ENCODE data around the gene ZNF19.
A peak's percentile ranks its signal among the peaks of the same experiment; 100 is the strongest.

Gene ZNF19

DNA sequence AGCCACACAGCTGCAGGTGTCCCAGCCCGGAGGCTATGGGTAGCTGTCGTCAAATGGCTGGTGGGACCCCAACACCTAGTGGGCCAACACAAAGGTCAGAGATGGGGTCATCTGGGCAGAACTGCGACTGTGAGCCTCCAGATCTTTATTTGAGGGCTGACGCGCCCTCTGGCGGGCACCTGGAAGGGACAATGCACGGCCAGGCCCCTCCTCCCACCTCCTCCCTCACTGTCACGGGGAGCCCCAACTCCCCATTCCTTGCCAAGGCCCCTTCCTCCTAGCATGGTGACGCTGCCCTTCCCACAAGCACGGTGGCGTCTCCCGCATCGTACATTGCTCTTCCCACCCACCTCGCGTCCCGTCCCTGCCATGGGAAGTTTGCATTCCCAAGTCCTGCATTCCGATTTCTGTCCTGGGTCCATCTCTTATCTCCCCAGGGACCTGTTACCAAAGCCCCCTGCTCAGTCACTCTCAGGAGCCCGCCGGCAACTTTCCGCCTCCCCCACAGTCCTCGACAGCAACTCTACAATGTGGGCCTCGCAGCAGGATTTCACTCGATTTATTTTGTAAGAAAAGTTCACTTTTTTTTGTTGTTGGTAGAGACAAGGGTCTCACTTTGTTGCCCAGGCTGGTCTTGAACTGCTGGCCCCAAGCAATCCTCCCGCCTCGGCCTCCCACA, 48.3 kb downstream of the ZNF19 start:
- TF ChIP-seq, protein P1, sequence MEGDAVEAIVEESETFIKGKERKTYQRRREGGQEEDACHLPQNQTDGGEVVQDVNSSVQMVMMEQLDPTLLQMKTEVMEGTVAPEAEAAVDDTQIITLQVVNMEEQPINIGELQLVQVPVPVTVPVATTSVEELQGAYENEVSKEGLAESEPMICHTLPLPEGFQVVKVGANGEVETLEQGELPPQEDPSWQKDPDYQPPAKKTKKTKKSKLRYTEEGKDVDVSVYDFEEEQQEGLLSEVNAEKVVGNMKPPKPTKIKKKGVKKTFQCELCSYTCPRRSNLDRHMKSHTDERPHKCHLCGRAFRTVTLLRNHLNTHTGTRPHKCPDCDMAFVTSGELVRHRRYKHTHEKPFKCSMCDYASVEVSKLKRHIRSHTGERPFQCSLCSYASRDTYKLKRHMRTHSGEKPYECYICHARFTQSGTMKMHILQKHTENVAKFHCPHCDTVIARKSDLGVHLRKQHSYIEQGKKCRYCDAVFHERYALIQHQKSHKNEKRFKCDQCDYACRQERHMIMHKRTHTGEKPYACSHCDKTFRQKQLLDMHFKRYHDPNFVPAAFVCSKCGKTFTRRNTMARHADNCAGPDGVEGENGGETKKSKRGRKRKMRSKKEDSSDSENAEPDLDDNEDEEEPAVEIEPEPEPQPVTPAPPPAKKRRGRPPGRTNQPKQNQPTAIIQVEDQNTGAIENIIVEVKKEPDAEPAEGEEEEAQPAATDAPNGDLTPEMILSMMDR (IDR thresholded peaks at IDR 0.05; ENCODE audit: low read depth, low read length), result peak; percentile 67
- TF ChIP-seq, protein P2, sequence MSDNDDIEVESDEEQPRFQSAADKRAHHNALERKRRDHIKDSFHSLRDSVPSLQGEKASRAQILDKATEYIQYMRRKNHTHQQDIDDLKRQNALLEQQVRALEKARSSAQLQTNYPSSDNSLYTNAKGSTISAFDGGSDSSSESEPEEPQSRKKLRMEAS (IDR thresholded peaks at IDR 0.05; ENCODE audit: low read depth, low read length), result no peak
- no peak for TF ChIP-seq MYC (IDR thresholded peaks at IDR 0.05; ENCODE audit: low read depth, low read length)
- no peak for TF ChIP-seq POLR2A (IDR thresholded peaks at IDR 0.05; ENCODE audit: extremely low read depth, insufficient read length)
- DNase-seq (ENCODE audit: low read depth), result peak; percentile 24

DNA sequence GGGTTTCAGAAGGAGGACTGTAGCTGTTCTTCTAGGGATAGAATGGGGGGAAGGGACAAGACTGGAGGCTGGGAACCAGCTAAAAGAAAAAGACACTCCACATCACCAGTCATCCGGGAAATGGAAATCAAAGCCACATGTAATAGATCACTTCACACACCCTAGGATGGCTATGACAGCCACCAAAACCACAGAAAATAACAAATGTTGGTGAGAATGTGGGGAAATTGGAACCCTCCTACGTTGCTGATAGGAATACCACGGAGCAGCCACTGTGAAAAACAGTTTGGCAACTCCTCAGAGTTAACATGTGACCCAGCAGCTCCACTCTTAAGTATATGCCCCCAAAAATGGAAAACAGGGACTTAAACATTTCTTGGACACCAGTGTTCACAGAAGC, 49.6 kb downstream of the ZNF19 start:
- DNase-seq (ENCODE audit: low read depth), result no peak
- no peak for TF ChIP-seq POLR2A (IDR thresholded peaks at IDR 0.05; ENCODE audit: extremely low read depth, insufficient read length)
- TF ChIP-seq, protein P1 (IDR thresholded peaks at IDR 0.05; ENCODE audit: low read depth, low read length), result no peak
- TF ChIP-seq, protein P2 (IDR thresholded peaks at IDR 0.05; ENCODE audit: low read depth, low read length), result no peak
- no peak for TF ChIP-seq MYC (IDR thresholded peaks at IDR 0.05; ENCODE audit: low read depth, low read length)
- no peak overlapping the region for H3K4me3 ChIP-seq (ENCODE audit: low read depth, low read length)

More for the DNA sequence above, 48.3 kb downstream of the ZNF19 start:
- H3K4me3 ChIP-seq (ENCODE audit: low read depth, low read length), result no peak overlapping the region

DNA sequence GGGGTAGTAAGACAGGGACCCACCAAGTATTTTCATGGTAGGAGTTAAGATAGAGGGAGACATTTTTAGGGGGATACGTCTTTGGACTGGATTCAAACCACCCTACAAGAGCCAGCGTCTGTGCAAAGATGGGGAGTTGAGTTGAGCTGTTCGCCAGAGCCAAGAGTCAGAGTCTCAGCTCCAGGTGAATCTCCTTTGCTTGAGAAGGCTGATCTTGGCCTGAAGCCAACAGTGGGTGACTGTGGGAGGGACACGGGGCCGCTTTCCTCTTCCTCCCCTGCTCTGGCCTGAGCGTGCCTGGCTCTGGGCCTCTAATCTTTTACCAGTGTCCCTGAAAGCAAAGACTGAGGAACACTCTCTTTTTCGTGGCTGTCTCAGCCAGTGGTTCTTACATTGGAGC, 52.7 kb downstream of the ZNF19 start:
- no peak for DNase-seq (ENCODE audit: low read depth)

DNA sequence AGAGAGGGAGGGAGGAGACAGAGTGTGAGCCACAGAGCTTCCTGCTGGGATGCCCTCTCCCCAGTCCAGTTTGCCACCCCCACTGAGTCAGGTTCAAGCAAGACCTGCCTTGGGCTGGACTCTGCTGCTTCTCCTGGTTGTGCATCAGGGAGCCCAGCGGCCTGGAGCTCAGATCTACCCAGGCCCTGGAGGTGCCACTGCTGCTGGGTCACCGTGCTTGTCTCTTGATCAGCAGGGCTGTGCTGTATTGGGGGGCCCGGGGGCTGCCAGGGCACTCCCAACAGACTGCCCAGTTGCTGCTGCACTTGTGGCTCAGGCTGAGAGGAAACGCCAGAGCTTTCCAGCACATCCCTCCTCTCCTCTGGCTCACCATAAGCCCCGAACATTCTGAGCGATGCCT, 56.2 kb downstream of the ZNF19 start:
- no peak for DNase-seq (ENCODE audit: low read depth)
- no peak overlapping the region for H3K4me3 ChIP-seq (ENCODE audit: low read depth, low read length)
- TF ChIP-seq MYC (IDR thresholded peaks at IDR 0.05; ENCODE audit: low read depth, low read length), result no peak
- TF ChIP-seq, protein P2 (IDR thresholded peaks at IDR 0.05; ENCODE audit: low read depth, low read length), result no peak
- TF ChIP-seq, protein P1 (IDR thresholded peaks at IDR 0.05; ENCODE audit: low read depth, low read length), result no peak
- no peak for TF ChIP-seq POLR2A (IDR thresholded peaks at IDR 0.05; ENCODE audit: extremely low read depth, insufficient read length)

More for the DNA sequence above, 52.7 kb downstream of the ZNF19 start:
- TF ChIP-seq POLR2A (IDR thresholded peaks at IDR 0.05; ENCODE audit: extremely low read depth, insufficient read length) (no peak), MYC (IDR thresholded peaks at IDR 0.05; ENCODE audit: low read depth, low read length) (no peak)
- TF ChIP-seq, protein P1 (IDR thresholded peaks at IDR 0.05; ENCODE audit: low read depth, low read length), result no peak
- TF ChIP-seq, protein P2 (IDR thresholded peaks at IDR 0.05; ENCODE audit: low read depth, low read length), result no peak
- H3K4me3 ChIP-seq (ENCODE audit: low read depth, low read length), result no peak overlapping the region

DNA sequence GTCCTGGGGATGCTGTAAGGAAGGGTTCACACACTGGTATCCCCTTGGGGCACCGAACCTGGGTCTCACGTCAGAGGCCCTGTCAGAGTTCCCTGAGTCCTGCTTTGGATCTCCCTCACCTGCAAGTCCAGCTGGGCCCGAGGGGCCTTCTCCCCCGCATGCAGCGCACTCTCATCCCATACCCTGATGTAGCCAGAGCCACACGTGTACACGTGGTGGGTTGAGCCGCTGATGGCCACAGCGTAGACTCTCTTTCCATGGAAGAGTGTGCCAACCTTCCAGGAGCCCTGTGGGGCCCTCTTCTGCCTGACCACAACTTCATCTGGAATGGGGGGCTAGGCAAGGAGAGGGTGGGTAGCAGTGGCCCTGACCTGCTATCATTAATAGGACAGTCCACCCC, 57.1 kb downstream of the ZNF19 start:
- no peak for TF ChIP-seq MYC (IDR thresholded peaks at IDR 0.05; ENCODE audit: low read depth, low read length)
- TF ChIP-seq POLR2A (IDR thresholded peaks at IDR 0.05; ENCODE audit: extremely low read depth, insufficient read length), result no peak
- TF ChIP-seq, protein P1 (IDR thresholded peaks at IDR 0.05; ENCODE audit: low read depth, low read length), result no peak
- TF ChIP-seq, protein P2 (IDR thresholded peaks at IDR 0.05; ENCODE audit: low read depth, low read length), result no peak
- no peak for DNase-seq (ENCODE audit: low read depth)
- H3K4me3 ChIP-seq (ENCODE audit: low read depth, low read length), result no peak overlapping the region
